K562 (cell line): ENCODE data around the gene ZSCAN21. TPM values are rescaled to one million over a fixed set of nuclear protein-coding genes. Genes with fewer than 3 reads are reported as not detected.

ENCODE experiments used
- ATAC-seq: fragments of 200-7000 bp; cut with Tn5 transposase; 3 replicates; pipeline ENCODE4 v1.9.1; 2020; ENCODE audit warnings: moderate library complexity
- BruUV-seq: library from RNA; stranded (reverse); fragments of 400-500 nt; replicated peaks from 2 replicates; lab custom pipeline; 2021; lab: Mats Ljungman, UMichigan
- CTCF ChIA-PET: fragments of 300-600 bp; formaldehyde crosslinking; extraction: SDS; loops from one replicate; lab custom pipeline; 2021; ENCODE audit warnings: low intra/inter-chr PET ratio; lab: Yijun Ruan, JAX
- POLR2A ChIA-PET: fragments of 300-600, 350-650 bp; sonication (Branson Sonifier 250); formaldehyde crosslinking; extraction: SDS; loops from one replicate; lab custom pipeline; 2021; ENCODE audit warnings: antibody characterized with exemption, inconsistent platforms; lab: Yijun Ruan, JAX
- DNase-seq, 4 experiments: peaks; one replicate each; pipeline versions ENCODE4 v3.0.0 to v3.0.0-alpha.2; 2011 to 2018; ENCODE audit warnings: low spot score in 3 of 4, mixed read lengths in 3 of 4; ENCODE audit errors: extremely low read depth in 1 of 4
- FAIRE-seq: peaks from 2 replicates; lab custom pipeline; 2011; peaks lifted over from hg19 to GRCh38; lab: Jason Lieb, UNC
- H2AFZ ChIP-seq: 2 replicates; pipeline ENCODE4 v1.6.0; 2011; ENCODE audit warnings: low read depth, low read length, control low read depth, inconsistent platforms
- H3K27ac ChIP-seq: fragments of 200-600 bp; 3 replicates; pipeline ENCODE4 v1.8.0; 2011; ENCODE audit warnings: low read depth, mild to moderate bottlenecking, control low read depth, inconsistent platforms, low read length, moderate library complexity, mixed read lengths; ENCODE audit errors: extremely low read depth
- H3K27me3 ChIP-seq, 2 experiments: fragments of 300-600 bp in 1 of 2; 2 replicates in 1 of 2; 3 replicates in 1 of 2; pipeline versions ENCODE4 v1.6.0 to v1.8.0; 2011; ENCODE audit warnings: inconsistent platforms in 2 of 2, low read length in 2 of 2, mild to moderate bottlenecking in 1 of 2, mixed read lengths in 1 of 2, moderate library complexity in 1 of 2; ENCODE audit not compliant: control insufficient read depth in 2 of 2, insufficient read depth in 2 of 2
- H3K36me3 ChIP-seq: fragments of 300-600 bp; 3 replicates; pipeline ENCODE4 v1.8.0; 2011; ENCODE audit warnings: mild to moderate bottlenecking, low read length, inconsistent platforms; ENCODE audit not compliant: control insufficient read depth, insufficient read depth
- H3K4me1 ChIP-seq, 2 experiments: fragments of 200-600 bp in 1 of 2; replicated peaks in 1 of 2; 2 replicates in 1 of 2; 3 replicates in 1 of 2; pipeline versions ENCODE4 v1.5.1 to v1.8.0; 2011; ENCODE audit warnings: inconsistent platforms in 2 of 2, low read length in 2 of 2, mild to moderate bottlenecking in 1 of 2, mixed read lengths in 1 of 2, moderate library complexity in 1 of 2; ENCODE audit not compliant: control insufficient read depth in 2 of 2, insufficient read depth in 2 of 2
- H3K4me2 ChIP-seq: 2 replicates; pipeline ENCODE4 v1.6.1; 2011; ENCODE audit warnings: low read length, control low read depth, inconsistent platforms, mixed read lengths; ENCODE audit not compliant: insufficient read depth
- H3K4me3 ChIP-seq: fragments of 200-600 bp; sonication (generic), shearing (Covaris generic); 2 replicates; pipeline ENCODE4 v1.5.1; 2016; ENCODE audit warnings: control low read depth, inconsistent platforms
- H3K79me2 ChIP-seq: fragments of 200-600 bp; 3 replicates; pipeline ENCODE4 v1.8.0; 2011; ENCODE audit warnings: low read length, inconsistent platforms; ENCODE audit not compliant: control insufficient read depth, insufficient read depth
- H3K9ac ChIP-seq, 2 experiments: 2 replicates each; pipeline versions ENCODE4 v1.6.0 to v1.6.1; 2011; ENCODE audit warnings: low read depth in 2 of 2, low read length in 2 of 2, control low read depth in 1 of 2, inconsistent platforms in 1 of 2, mild to moderate bottlenecking in 1 of 2, mixed read lengths in 1 of 2; ENCODE audit not compliant: insufficient read depth in 1 of 2
- H3K9me1 ChIP-seq: one replicate; pipeline ENCODE4 v1.6.0; 2011; ENCODE audit warnings: inconsistent platforms, mild to moderate bottlenecking, low read length, moderate library complexity; ENCODE audit not compliant: control insufficient read depth, insufficient read depth
- H3K9me3 ChIP-seq: replicated peaks from 2 replicates; pipeline ENCODE4 v1.5.1; 2011; ENCODE audit warnings: low read depth, low read length, inconsistent platforms; ENCODE audit not compliant: control insufficient read depth, insufficient read depth
- H4K20me1 ChIP-seq: replicated peaks from 2 replicates; pipeline ENCODE4 v1.6.1; 2011; ENCODE audit warnings: low read length, inconsistent platforms, mixed read lengths; ENCODE audit not compliant: control insufficient read depth, insufficient read depth
- NRF1 ChIP-seq, 2 experiments: fragments of 450-650 bp; IDR thresholded peaks in 1 of 2; conservative IDR thresholded peaks in 1 of 2; 2 replicates each; pipeline ENCODE4 v1.6.1; 2014; ENCODE audit warnings: mild to moderate bottlenecking in 2 of 2
- PURB ChIP-seq: sonication (generic); formaldehyde crosslinking; IDR thresholded peaks from 2 replicates; pipeline ENCODE4 v1.9.0; 2021; ENCODE audit warnings: low read depth, mild to moderate bottlenecking, missing genetic modification reagents
- WGBS: fragments of 100-300 bp; shearing (Covaris generic); methylation state at CpG from one replicate; pipeline ENCODE4 v1.1.6; 2016; ENCODE audit warnings: low coverage, mixed read lengths; ENCODE audit not compliant: insufficient coverage; ENCODE audit errors: missing lambda C conversion rate; 5-methylcytosine and 5-hydroxymethylcytosine counted together
- in situ Hi-C: fragments of 300-500 bp; cut with MboI; formaldehyde crosslinking; loops from 4 replicates; pipeline ENCODE4 v1.15.0; 2018; ENCODE audit warnings: inconsistent platforms, mixed read lengths
- intact Hi-C: fragments of 100-400 bp; cut with micrococcal nuclease; formaldehyde crosslinking; loops from 2 replicates; pipeline ENCODE4 v1.14.2; 2022
- polyA plus RNA-seq, 8 experiments: library from polyadenylated mRNA; depleted of rRNA in 4 of 8; stranded (reverse) in 5 of 8; unstranded in 3 of 8; fragments of >200 nt; fragmentation: Nextera tagmentation in 2 of 8; fragmentation: Illumina TruSeq in 1 of 8; extraction: Ambion mirVana in 2 of 8; extraction: Trizol in 1 of 8; gene quantifications; 2 replicates each; pipeline versions ENCODE4 v1.2.1 to v1.2.3, GENCODE V29; 2011 to 2014; ENCODE audit warnings: inconsistent platforms in 1 of 8, missing spikeins in 1 of 8
- total RNA-seq, 7 experiments: library from RNA; depleted of rRNA in 6 of 7; stranded (reverse); fragments of >200 nt in 6 of 7; fragmentation: Illumina TruSeq in 2 of 7; extraction: Trizol in 2 of 7; gene quantifications; 2 replicates each; pipeline versions ENCODE4 v1.2.1 to v1.2.3, GENCODE V29; 2011 to 2021; ENCODE audit warnings: low replicate concordance in 1 of 7
- TF ChIP-seq, protein P1 (sequence below), 3 experiments: IDR thresholded peaks in 2 of 3; conservative IDR thresholded peaks in 1 of 3; 2 replicates each; pipeline ENCODE4 v1.5.1; 2011 to 2012; ENCODE audit warnings: low read length in 3 of 3, mild to moderate bottlenecking in 3 of 3, control low read depth in 2 of 3, improper control_type of control experiment in 1 of 3, inconsistent platforms in 1 of 3, low read depth in 1 of 3, mixed read lengths in 1 of 3, moderate library complexity in 1 of 3; ENCODE audit not compliant: insufficient read depth in 2 of 3
- TF ChIP-seq, protein P2 (sequence below): fragments of 450-650 bp; formaldehyde crosslinking; IDR thresholded peaks from 2 replicates; pipeline ENCODE4 v1.4.0; 2020; ENCODE audit warnings: mild to moderate bottlenecking, moderate library complexity

The ZSCAN21 gene
- total and polyA plus RNA-seq, 9 of the 15 experiments (the other 6 are each of a cell fraction or from before 2014, with no cell fraction given): 5.9 to 15.5 (median 13.2) TPM

DNA sequence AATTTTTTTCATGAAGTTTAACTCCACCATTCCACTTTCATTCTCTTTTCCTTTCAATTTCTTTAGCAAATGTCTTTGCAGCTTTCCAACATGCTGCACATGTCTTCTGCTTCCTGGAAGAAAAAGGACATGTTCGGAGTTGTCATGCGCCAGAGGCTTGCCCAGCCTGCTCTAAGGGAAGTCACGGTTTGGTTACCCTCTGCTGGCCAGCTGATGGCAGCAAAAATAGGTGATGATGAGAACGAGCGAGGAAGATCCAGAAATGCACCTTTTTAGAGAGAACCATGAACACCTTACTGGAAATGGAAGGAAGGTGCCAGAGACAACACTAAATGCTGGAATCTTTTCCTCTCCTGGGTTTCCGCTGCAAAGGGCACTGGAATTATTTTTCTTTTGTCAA is 4.9 kb upstream of the ZSCAN21 start:
- Histone ChIP-seq H3K9me1 (no peaks in the 10 kb centered on the region), H3K9ac (no peak overlapping the region; a peak in 1 of 4 replicates), H3K4me1 (peaks cover 0 to 6% of the 10 kb centered on the region in 2 experiments; a peak in 3 of 5 replicates), H3K4me3 (no peak overlapping the region), H3K27ac (no peak overlapping the region), H3K9me3 (0 out of 2 replicates have a peak, but pooled peaks cover 2% of the 10 kb centered on the region), H3K4me2 (no peak overlapping the region), H4K20me1 (no peaks in the 10 kb centered on the region), H3K79me2 (no peaks in the 10 kb centered on the region), H3K27me3 (no peaks in the 10 kb centered on the region), H3K36me3 (no peaks in the 10 kb centered on the region), H2AFZ (no peak overlapping the region; the same call in 1 of the 2 replicates)
- WGBS: 53% methylated on average over 6 of the region's 6 CpGs
- 0 out of 4 replicates have a peak, but pooled peaks have one; percentile 16 to 29 for TF ChIP-seq NRF1 (conservative IDR thresholded peaks at IDR 0.05 in 1 of 2, IDR thresholded peaks at IDR 0.05 in 1 of 2)
- TF ChIP-seq, protein P1, sequence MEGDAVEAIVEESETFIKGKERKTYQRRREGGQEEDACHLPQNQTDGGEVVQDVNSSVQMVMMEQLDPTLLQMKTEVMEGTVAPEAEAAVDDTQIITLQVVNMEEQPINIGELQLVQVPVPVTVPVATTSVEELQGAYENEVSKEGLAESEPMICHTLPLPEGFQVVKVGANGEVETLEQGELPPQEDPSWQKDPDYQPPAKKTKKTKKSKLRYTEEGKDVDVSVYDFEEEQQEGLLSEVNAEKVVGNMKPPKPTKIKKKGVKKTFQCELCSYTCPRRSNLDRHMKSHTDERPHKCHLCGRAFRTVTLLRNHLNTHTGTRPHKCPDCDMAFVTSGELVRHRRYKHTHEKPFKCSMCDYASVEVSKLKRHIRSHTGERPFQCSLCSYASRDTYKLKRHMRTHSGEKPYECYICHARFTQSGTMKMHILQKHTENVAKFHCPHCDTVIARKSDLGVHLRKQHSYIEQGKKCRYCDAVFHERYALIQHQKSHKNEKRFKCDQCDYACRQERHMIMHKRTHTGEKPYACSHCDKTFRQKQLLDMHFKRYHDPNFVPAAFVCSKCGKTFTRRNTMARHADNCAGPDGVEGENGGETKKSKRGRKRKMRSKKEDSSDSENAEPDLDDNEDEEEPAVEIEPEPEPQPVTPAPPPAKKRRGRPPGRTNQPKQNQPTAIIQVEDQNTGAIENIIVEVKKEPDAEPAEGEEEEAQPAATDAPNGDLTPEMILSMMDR (IDR thresholded peaks at IDR 0.05 in 2 of 3, conservative IDR thresholded peaks at IDR 0.05 in 1 of 3; ENCODE audit: insufficient read depth in 2 of 3, low read depth in 1 of 3, low read length in 3 of 3): 0 out of 6 replicates have a peak, but pooled peaks of 2 of the 3 experiments have one; percentile 11 to 21
- TF ChIP-seq PURB (CRISPR knock-in tag): no peak
- TF ChIP-seq, protein P2, sequence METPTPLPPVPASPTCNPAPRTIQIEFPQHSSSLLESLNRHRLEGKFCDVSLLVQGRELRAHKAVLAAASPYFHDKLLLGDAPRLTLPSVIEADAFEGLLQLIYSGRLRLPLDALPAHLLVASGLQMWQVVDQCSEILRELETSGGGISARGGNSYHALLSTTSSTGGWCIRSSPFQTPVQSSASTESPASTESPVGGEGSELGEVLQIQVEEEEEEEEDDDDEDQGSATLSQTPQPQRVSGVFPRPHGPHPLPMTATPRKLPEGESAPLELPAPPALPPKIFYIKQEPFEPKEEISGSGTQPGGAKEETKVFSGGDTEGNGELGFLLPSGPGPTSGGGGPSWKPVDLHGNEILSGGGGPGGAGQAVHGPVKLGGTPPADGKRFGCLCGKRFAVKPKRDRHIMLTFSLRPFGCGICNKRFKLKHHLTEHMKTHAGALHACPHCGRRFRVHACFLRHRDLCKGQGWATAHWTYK (CRISPR knock-in tag): no peak
- DNase-seq (no peak), FAIRE-seq (no peak), ATAC-seq (no peak)
- CTCF ChIA-PET: no interaction called here
- in situ Hi-C loops (no loop called here), intact Hi-C loops (loop anchor here (5.0 kb wide), 1 partner anchor 83 kb away; the partner anchor contains the start of gene MBLAC1)
- BruUV-seq: no TSS peak
- POLR2A ChIA-PET: interaction anchor here (0.6 to 1.0 kb wide), 2 partner anchors 16 to 80 kb away, joined by 3 read pairs; no protein-coding TSS in a partner anchor
